HUES6 (cell line): ENCODE results near the gene ATP5F1A.

Experiments used
- H3K27ac ChIP-seq: 2 replicates; pipeline ENCODE4 v1.7.0; 2013; ENCODE audit warnings: low read depth, mild to moderate bottlenecking, low read length, inconsistent platforms
- H3K27me3 ChIP-seq: 2 replicates; pipeline ENCODE4 v1.6.1; 2013; ENCODE audit warnings: low read length; ENCODE audit not compliant: control insufficient read depth, insufficient read depth
- H3K36me3 ChIP-seq: 2 replicates; pipeline ENCODE4 v1.6.1; 2013; ENCODE audit warnings: low read length; ENCODE audit not compliant: control insufficient read depth, insufficient read depth
- H3K4me1 ChIP-seq: 2 replicates; pipeline ENCODE4 v1.6.1; 2013; ENCODE audit warnings: low read length; ENCODE audit not compliant: control insufficient read depth, insufficient read depth
- H3K4me3 ChIP-seq: 2 replicates; pipeline ENCODE4 v1.5.1; 2013; ENCODE audit warnings: low read depth, low read length
- H3K9ac ChIP-seq: one replicate; pipeline ENCODE4 v1.6.1; 2013; ENCODE audit warnings: mild to moderate bottlenecking, low read length
- H3K9me3 ChIP-seq: 2 replicates; pipeline ENCODE4 v1.6.1; 2013; ENCODE audit warnings: low read depth, low read length; ENCODE audit not compliant: control insufficient read depth, insufficient read depth

The ATP5F1A gene

GRCh38 chr18:46073474-46074331 is 24.4 kb downstream of the ATP5F1A start:
- Histone ChIP-seq H3K27me3 (peaks cover 29% of the 10 kb centered on the region), H3K4me3 (no peak overlapping the region), H3K9me3 (no peaks in the 10 kb centered on the region), H3K9ac (no peak overlapping the region), H3K36me3 (peaks cover 1% of the 10 kb centered on the region; the same call in 1 of the 2 replicates), H3K27ac (no peak overlapping the region), H3K4me1 (peaks cover 7% of the 10 kb centered on the region; the same call in 1 of the 2 replicates)

DNA sequence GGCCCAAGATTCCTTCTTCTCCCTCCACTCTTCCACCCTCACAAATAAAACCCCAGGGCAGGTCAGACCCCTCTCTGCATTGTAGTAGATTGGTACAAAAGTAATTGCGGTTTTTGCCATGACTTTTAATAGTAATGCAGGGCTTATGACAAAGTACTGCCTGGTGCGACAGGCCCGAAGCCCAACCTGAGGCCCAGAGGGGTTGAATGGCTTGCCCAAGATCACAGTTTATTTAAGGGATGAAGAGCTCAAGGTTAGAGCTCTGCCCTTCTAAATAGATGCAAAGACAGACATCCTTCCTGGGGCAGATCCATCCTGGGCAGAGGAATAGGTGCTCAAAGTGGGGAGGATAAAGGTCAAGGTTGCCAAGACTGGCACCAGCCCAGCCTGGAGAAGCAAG is 25.1 kb downstream of the ATP5F1A start:
- Histone ChIP-seq H3K36me3 (no peaks in the 10 kb centered on the region), H3K9me3 (no peaks in the 10 kb centered on the region), H3K4me1 (peaks cover 7% of the 10 kb centered on the region; the same call in 1 of the 2 replicates), H3K27ac (no peak overlapping the region), H3K9ac (no peak overlapping the region), H3K4me3 (no peak overlapping the region), H3K27me3 (peaks cover 29% of the 10 kb centered on the region)

GRCh38 chr18:46072376-46072867 is 25.7 kb downstream of the ATP5F1A start:
- peaks cover 29% of the 10 kb centered on the region for H3K27me3 ChIP-seq
- H3K36me3 ChIP-seq: no peaks in the 10 kb centered on the region
- peaks cover 7% of the 10 kb centered on the region; the same call in 1 of the 2 replicates for H3K4me1 ChIP-seq
- peak overlapping the region; percentile 90 for H3K4me3 ChIP-seq
- H3K27ac ChIP-seq: no peak overlapping the region
- no peaks in the 10 kb centered on the region for H3K9me3 ChIP-seq
- peak overlapping the region; percentile 81 for H3K9ac ChIP-seq

GRCh38 chr18:46071653-46072375 is 26.3 kb downstream of the ATP5F1A start, which contains the start of gene PSTPIP2:
PSTPIP2 (minus strand) TSS chr18:46072260; CDS start chr18:46072188, 72 bp downstream.
- Histone ChIP-seq H3K9me3 (no peaks in the 10 kb centered on the region), H3K4me1 (peaks cover 7% of the 10 kb centered on the region; the same call in 1 of the 2 replicates), H3K27me3 (peaks cover 29% of the 10 kb centered on the region), H3K9ac (peak within 1 kb of the TSS; percentile 81), H3K4me3 (peak within 1 kb of the TSS; percentile 90), H3K27ac (no peak within 1 kb of the TSS), H3K36me3 (no peaks in the 10 kb centered on the region)

GRCh38 chr18:46070815-46071652 is 27.1 kb downstream of the ATP5F1A start:
- H3K27me3 ChIP-seq: peaks cover 29% of the 10 kb centered on the region
- H3K9ac ChIP-seq: peak overlapping the region; percentile 81
- H3K36me3 ChIP-seq: no peaks in the 10 kb centered on the region
- no peaks in the 10 kb centered on the region for H3K9me3 ChIP-seq
- peaks cover 7% of the 10 kb centered on the region; the same call in 1 of the 2 replicates for H3K4me1 ChIP-seq
- no peak overlapping the region for H3K27ac ChIP-seq
- peak overlapping the region; percentile 90 for H3K4me3 ChIP-seq

DNA sequence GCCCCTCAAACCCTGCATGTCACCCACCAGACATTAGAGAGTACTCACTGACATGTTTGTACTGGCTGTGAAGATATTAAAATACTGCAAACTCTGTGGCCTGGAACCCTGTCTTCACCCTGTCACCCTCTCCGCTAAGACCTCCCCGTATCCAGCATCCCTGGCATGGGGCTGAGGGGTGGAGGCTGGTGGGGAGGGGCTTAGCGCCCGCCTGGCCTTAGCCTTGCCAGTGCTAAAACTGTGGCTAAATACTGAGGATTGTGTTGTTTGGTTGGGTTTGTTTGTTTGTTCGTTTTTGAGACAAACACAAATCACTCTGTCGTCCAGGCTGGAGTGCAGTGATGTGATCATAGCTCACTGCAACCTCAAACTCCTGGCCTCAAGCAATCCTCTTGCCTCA is 27.9 kb downstream of the ATP5F1A start:
- peaks cover 29% of the 10 kb centered on the region for H3K27me3 ChIP-seq
- peaks cover 7% of the 10 kb centered on the region; the same call in 1 of the 2 replicates for H3K4me1 ChIP-seq
- H3K9ac ChIP-seq: no peak overlapping the region
- no peaks in the 10 kb centered on the region for H3K36me3 ChIP-seq
- H3K27ac ChIP-seq: no peak overlapping the region
- H3K4me3 ChIP-seq: no peak overlapping the region
- H3K9me3 ChIP-seq: no peaks in the 10 kb centered on the region

- H3K4me3 ChIP-seq: no peak overlapping the region
- peaks cover 29% of the 10 kb centered on the region for H3K27me3 ChIP-seq
- H3K9ac ChIP-seq: no peak overlapping the region
- H3K4me1 ChIP-seq: peaks cover 7% of the 10 kb centered on the region; the same call in 1 of the 2 replicates
- H3K9me3 ChIP-seq: no peaks in the 10 kb centered on the region
- no peaks in the 10 kb centered on the region for H3K36me3 ChIP-seq
- H3K27ac ChIP-seq: no peak overlapping the region
Observed at GRCh38 chr18:46069524-46069923, 28.6 kb downstream of the ATP5F1A start.

GRCh38 chr18:46068763-46069162 is 29.3 kb downstream of the ATP5F1A start:
- Histone ChIP-seq H3K36me3 (no peaks in the 10 kb centered on the region), H3K9me3 (no peaks in the 10 kb centered on the region), H3K27ac (no peak overlapping the region), H3K9ac (no peak overlapping the region), H3K4me3 (no peak overlapping the region), H3K27me3 (peaks cover 29% of the 10 kb centered on the region), H3K4me1 (peaks cover 7% of the 10 kb centered on the region; the same call in 1 of the 2 replicates)

DNA sequence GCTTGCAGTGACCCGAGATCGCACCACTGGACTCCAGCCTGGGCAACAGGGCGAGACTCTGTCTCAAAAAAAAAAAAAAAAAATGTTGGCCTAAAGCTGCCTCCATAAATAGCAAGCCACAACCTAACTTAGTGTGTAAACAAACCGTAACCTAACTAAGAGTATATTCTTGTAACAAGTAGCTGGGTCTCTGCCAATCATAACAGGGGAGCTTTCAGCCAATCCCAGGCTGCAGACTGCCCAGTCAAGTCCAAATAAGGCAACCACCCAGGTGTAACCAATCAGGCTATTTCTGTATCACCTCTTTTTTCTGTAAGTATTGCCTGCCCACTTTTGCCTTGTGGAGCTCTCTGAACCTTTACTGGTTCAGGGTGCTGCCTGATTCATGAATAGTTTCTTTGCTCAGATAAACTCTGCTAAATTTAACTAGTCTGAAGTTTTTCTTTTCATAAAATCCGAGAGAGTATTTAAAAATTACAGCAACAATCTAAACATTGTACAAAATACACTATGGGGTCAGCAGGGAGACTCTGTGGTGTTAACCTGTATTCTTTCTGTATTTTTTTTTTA is 30.6 kb downstream of the ATP5F1A start:
- Histone ChIP-seq H3K4me3 (no peak overlapping the region), H3K36me3 (no peaks in the 10 kb centered on the region), H3K9me3 (no peaks in the 10 kb centered on the region), H3K4me1 (peaks cover 7% of the 10 kb centered on the region; the same call in 1 of the 2 replicates), H3K9ac (no peak overlapping the region), H3K27me3 (peaks cover 21% of the 10 kb centered on the region), H3K27ac (no peak overlapping the region)

DNA sequence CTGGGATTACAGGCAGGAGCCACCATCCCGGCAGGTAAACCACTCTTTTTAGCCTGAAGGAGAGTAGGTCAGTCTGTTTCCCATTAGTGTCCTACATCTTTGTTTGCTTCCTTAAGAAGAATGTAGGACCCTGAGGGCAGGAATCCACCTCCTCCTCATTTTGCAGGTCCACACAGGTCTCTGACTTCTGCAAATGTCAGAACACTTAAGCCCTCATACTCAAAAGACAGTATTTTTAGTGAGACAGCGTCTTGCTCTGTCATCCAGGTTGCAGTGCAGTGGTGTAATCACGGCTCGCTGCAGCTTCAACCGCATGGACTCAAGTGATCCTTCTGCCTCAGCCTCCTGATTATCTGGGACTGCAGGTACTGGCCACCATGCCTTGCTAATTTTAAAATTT is 35.3 kb downstream of the ATP5F1A start:
- Histone ChIP-seq H3K9ac (no peak overlapping the region), H3K9me3 (no peaks in the 10 kb centered on the region), H3K4me3 (no peak overlapping the region), H3K4me1 (no peaks in the 10 kb centered on the region), H3K36me3 (no peaks in the 10 kb centered on the region), H3K27ac (no peak overlapping the region), H3K27me3 (no peaks in the 10 kb centered on the region)
